Lung (tissue), 12 donors: ENCODE data around the gene FBN1. TPM values are rescaled to one million over a fixed set of nuclear protein-coding genes. Genes with fewer than 3 reads are reported as not detected.

Experiments used
- ATAC-seq: fragments of 200-7000 bp; cut with Tn5 transposase; one replicate; pipeline ENCODE4 v1.9.1; 2020; ENCODE audit warnings: moderate number of reproducible peaks; ENCODE audit not compliant: insufficient read depth, low FRiP score
- DNase-seq, 3 donors: peaks; one replicate each; pipeline ENCODE4 v3.0.0-alpha.2; 2013 to 2017
- H3K27ac ChIP-seq, 2 donors: one replicate each; pipeline ENCODE4 v1.5.1; 2013; ENCODE audit warnings: mild to moderate bottlenecking in 2 of 2, moderate library complexity in 2 of 2, control low read depth in 1 of 2, inconsistent platforms in 1 of 2, low read depth in 1 of 2, low read length in 1 of 2
- H3K27me3 ChIP-seq, 3 donors: one replicate each; pipeline ENCODE4 v1.5.1; 2013; ENCODE audit warnings: low read length in 2 of 3; ENCODE audit not compliant: control insufficient read depth in 3 of 3, insufficient read depth in 3 of 3
- H3K36me3 ChIP-seq, 4 donors: one replicate each; pipeline ENCODE4 v1.5.1; 2013; ENCODE audit warnings: low read length in 4 of 4, mild to moderate bottlenecking in 1 of 4, moderate library complexity in 1 of 4; ENCODE audit not compliant: control insufficient read depth in 4 of 4, insufficient read depth in 4 of 4
- H3K4me1 ChIP-seq, 5 donors: one replicate each; pipeline ENCODE4 v1.5.1; 2013; ENCODE audit warnings: low read length in 5 of 5, mild to moderate bottlenecking in 2 of 5, moderate library complexity in 1 of 5; ENCODE audit not compliant: control insufficient read depth in 5 of 5, insufficient read depth in 5 of 5
- H3K4me3 ChIP-seq: one replicate; pipeline ENCODE4 v1.5.1; 2013; ENCODE audit warnings: mild to moderate bottlenecking, control low read depth, moderate library complexity
- H3K9ac ChIP-seq, 2 donors: one replicate each; pipeline ENCODE4 v1.5.1; 2013; ENCODE audit warnings: low read length in 2 of 2, control low read depth in 1 of 2; ENCODE audit not compliant: insufficient read depth in 1 of 2
- H3K9me3 ChIP-seq, 4 donors: one replicate each; pipeline ENCODE4 v1.5.1; 2013; ENCODE audit warnings: low read length in 3 of 4, mild to moderate bottlenecking in 1 of 4, moderate library complexity in 1 of 4; ENCODE audit not compliant: control insufficient read depth in 4 of 4, insufficient read depth in 3 of 4
- CTCF ChIP-seq: IDR thresholded peaks from 2 replicates; pipeline ENCODE4 v1.5.1; 2012; ENCODE audit warnings: mild to moderate bottlenecking; ENCODE audit errors: control extremely low read depth, extremely low read depth
- WGBS, 2 donors: extraction: QIAGEN DNeasy Blood & Tissue Kit; methylation state at CpG; one replicate each; pipeline ENCODE4 v1.1.7; 2013; 5-methylcytosine and 5-hydroxymethylcytosine counted together
- polyA plus RNA-seq, 2 donors: library from polyadenylated mRNA; stranded (reverse); fragments of 200-250 nt; gene quantifications; one replicate each; pipeline ENCODE4 v1.2.1, GENCODE V29; 2013
- total RNA-seq, 2 donors: library from RNA; depleted of rRNA in 1 of 2; stranded (reverse); fragments of >200 nt in 1 of 2; gene quantifications; one replicate each; pipeline ENCODE4 v1.2.1, GENCODE V29; 2014 to 2021
- donor health status: control.
- donor health status: control.
- donor health status: Bipolar disorder and iron deficiency.
- donor health status: healthy.
- donor health status: DM: yes; HTN: yes; CAD: no.

The FBN1 gene
- total and polyA plus RNA-seq, 4 donors, result 6.0 to 170 (median 60.8) TPM

- Histone ChIP-seq H3K4me1 (peaks cover 0 to 27% (median 8%) of the 10 kb centered on the region in 5 donors), H3K9me3 (peaks cover 0 to 2% (median 0%) of the 10 kb centered on the region in 4 donors), H3K36me3 (no peaks in the 10 kb centered on the region), H3K27ac (peak overlapping the region in 1 of 2 donors; percentile 33), H3K4me3 (no peak overlapping the region), H3K27me3 (no peaks in the 10 kb centered on the region), H3K9ac (no peak overlapping the region)
- WGBS, 2 donors, result 61 to 78% methylated on average over 15 of the region's 15 CpGs
- ATAC-seq (no peak), DNase-seq (peak; percentile 77 to 93 (median 86))
- no peak for TF ChIP-seq CTCF
These were observed 251.6 kb downstream of the FBN1 start for GRCh38 chr15:48393645-48394506.

GRCh38 chr15:48392356-48392755 is 253.2 kb downstream of the FBN1 start:
- peaks cover 0 to 27% (median 8%) of the 10 kb centered on the region in 5 donors for H3K4me1 ChIP-seq
- DNase-seq, result peak; percentile 45 to 86 (median 78)
- 42 to 63% methylated on average over 4 of the region's 4 CpGs for WGBS, 2 donors

GRCh38 chr15:48391950-48392349 is 253.6 kb downstream of the FBN1 start:
- Histone ChIP-seq H3K27ac (no peak overlapping the region), H3K36me3 (no peaks in the 10 kb centered on the region), H3K27me3 (no peaks in the 10 kb centered on the region), H3K9ac (no peak overlapping the region), H3K4me3 (no peak overlapping the region), H3K9me3 (peaks cover 0 to 2% (median 0%) of the 10 kb centered on the region in 4 donors), H3K4me1 (peaks cover 0 to 27% (median 8%) of the 10 kb centered on the region in 5 donors)
- DNase-seq (no peak), ATAC-seq (no peak)
- TF ChIP-seq CTCF, result no peak
- 71 to 95% methylated on average over 2 of the region's 2 CpGs for WGBS, 2 donors

More at GRCh38 chr15:48392356-48392755, 253.2 kb downstream of the FBN1 start:
- Histone ChIP-seq H3K36me3 (no peaks in the 10 kb centered on the region), H3K9me3 (peaks cover 0 to 2% (median 0%) of the 10 kb centered on the region in 4 donors), H3K9ac (no peak overlapping the region), H3K27ac (no peak overlapping the region), H3K27me3 (no peaks in the 10 kb centered on the region), H3K4me3 (no peak overlapping the region)
- TF ChIP-seq CTCF, result no peak
- ATAC-seq, result no peak
